Cardiac fibroblast (primary cell): ENCODE data around the gene PLCL2.

ENCODE experiments used
- DNase-seq, 2 donors: peaks; one replicate each; pipeline versions ENCODE4 v3.0.0 to v3.0.0-alpha.2; 2010; ENCODE audit warnings: low read depth in 2 of 2
- H3K4me3 ChIP-seq, 2 donors: replicated peaks in 1 of 2; 1 replicate in 1 of 2; 2 replicates in 1 of 2; pipeline ENCODE4 v1.5.1; 2011; ENCODE audit warnings: low read depth in 2 of 2, low read length in 2 of 2, mild to moderate bottlenecking in 2 of 2, moderate library complexity in 1 of 2
- TF ChIP-seq, protein P1 (sequence below): IDR thresholded peaks from one replicate; pipeline ENCODE4 v1.5.1; 2011; ENCODE audit warnings: low read depth, mild to moderate bottlenecking, low read length, inconsistent platforms

The PLCL2 gene

DNA sequence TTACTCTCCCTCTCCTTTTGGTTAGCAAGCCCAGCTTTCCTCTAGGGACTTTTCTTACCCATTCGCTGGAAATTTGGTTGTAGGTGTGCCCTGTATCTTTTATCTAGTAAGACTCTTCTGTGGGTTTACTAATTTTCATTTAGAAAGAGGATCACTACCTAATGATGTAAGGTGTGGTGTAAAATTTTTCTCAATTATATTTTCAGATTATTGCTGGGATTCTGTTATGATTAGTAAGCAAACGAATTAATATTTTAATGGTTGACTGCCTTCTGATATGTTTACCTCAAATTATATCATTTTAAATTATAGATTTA, 28.5 kb downstream of the PLCL2 start:
- TF ChIP-seq, protein P1, sequence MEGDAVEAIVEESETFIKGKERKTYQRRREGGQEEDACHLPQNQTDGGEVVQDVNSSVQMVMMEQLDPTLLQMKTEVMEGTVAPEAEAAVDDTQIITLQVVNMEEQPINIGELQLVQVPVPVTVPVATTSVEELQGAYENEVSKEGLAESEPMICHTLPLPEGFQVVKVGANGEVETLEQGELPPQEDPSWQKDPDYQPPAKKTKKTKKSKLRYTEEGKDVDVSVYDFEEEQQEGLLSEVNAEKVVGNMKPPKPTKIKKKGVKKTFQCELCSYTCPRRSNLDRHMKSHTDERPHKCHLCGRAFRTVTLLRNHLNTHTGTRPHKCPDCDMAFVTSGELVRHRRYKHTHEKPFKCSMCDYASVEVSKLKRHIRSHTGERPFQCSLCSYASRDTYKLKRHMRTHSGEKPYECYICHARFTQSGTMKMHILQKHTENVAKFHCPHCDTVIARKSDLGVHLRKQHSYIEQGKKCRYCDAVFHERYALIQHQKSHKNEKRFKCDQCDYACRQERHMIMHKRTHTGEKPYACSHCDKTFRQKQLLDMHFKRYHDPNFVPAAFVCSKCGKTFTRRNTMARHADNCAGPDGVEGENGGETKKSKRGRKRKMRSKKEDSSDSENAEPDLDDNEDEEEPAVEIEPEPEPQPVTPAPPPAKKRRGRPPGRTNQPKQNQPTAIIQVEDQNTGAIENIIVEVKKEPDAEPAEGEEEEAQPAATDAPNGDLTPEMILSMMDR: no peak
- no peak for DNase-seq
- H3K4me3 ChIP-seq: no peak overlapping the region

DNA sequence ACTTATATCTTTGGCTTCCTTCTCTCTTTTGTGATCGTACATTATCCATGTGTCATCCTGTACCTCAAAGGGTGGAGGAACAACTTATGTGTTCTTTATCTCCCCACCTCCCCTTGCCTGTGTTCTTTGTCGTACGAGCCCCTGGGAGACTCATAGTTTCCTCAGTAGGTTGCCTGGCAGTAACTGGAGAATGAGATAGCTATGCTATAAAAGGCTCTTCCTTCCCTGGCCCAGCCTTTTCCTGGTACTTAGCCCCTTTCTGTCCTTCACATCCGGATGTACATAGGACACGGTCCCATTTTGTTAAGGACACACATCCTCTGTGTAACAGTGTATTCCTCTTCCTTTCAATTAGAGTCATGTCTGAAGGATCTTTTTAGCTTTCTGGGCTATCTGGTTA, 32.1 kb downstream of the PLCL2 start:
- TF ChIP-seq, protein P1: no peak
- peak in 1 of 2 donors; percentile 46 for DNase-seq
- no peak overlapping the region for H3K4me3 ChIP-seq

DNA sequence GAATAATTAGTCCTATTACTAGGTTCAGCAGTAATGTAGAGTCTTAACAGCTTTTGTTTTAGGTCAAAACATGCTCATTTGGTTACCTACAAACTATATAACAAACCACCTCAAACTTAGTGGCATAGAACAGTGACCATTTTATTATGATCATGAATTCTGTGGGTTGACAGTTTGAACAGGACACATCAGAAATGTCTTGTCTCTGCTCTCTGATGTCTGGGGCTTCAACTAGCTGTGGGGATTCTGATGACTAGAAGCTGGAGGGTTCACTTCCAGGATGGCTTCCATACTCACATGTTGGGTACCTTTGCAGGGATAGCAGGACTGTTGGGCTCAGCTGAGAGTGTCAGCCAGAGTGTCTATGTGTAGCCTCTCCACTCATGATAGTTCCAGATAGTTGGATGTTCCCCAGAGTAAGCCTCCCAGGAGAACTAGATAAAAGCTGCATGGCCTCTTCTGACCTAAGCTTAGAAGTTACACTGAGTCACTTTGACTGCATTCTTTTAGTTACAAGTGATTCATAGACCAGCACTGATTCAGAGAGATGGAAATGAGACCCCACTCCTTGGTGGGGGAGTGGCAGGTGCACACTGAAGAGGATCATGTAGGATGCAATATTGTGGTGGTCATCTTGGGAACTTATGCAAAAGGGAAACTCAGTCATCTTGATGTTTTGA, 32.6 kb downstream of the PLCL2 start:
- no peak overlapping the region for H3K4me3 ChIP-seq
- DNase-seq: peak in 1 of 2 donors; percentile 62
- TF ChIP-seq, protein P1: no peak

DNA sequence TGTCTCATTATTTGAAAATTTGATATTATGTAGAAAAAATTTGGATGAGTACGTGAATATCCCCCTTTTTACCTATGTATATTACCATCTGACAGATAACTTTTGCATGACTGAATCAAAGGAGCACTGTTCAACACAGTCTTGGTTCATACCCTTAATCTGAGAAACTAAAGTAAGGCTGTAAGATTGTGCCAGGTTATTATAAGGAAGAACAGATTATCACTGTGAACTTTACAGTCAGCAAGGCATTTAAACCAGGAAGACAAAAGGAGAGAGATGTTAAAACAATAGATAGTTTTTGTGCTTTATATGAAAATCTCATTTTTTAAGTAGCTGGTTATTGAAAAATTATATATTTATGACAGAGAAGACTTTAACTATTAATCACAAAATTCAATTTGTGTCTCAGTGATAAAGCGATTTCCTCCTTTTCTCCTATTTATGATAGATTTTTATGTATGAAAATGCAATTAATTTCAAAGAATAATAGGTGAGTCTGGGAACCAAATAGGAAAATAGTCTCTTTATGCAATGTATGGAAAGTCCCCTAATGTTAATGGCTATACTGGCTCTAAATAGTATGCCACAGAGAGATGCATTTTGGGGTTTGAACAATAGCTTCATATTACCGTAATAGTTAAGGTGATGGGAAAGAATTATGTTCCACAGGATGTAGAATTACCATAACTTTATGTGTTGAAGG, 33.4 kb downstream of the PLCL2 start:
- no peak for DNase-seq
- TF ChIP-seq, protein P1: no peak
- no peak overlapping the region for H3K4me3 ChIP-seq

DNA sequence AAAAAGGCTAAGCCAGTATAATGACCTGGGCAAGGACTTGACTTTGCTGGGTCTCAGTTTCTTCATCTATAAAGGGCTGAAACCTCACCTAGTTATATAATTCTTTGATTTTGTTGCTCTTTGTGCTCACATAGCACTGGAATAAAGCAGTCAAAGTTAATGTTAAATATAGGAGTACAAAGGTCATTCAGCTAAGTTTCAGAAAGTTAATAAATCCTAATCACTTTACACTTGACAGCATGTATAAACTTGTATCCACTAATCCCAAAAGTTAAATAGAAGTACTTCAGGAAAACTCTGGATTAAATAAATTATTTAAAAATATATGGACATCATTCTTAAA, 33.9 kb downstream of the PLCL2 start:
- TF ChIP-seq, protein P1: no peak
- no peak for DNase-seq
- H3K4me3 ChIP-seq: no peak overlapping the region

DNA sequence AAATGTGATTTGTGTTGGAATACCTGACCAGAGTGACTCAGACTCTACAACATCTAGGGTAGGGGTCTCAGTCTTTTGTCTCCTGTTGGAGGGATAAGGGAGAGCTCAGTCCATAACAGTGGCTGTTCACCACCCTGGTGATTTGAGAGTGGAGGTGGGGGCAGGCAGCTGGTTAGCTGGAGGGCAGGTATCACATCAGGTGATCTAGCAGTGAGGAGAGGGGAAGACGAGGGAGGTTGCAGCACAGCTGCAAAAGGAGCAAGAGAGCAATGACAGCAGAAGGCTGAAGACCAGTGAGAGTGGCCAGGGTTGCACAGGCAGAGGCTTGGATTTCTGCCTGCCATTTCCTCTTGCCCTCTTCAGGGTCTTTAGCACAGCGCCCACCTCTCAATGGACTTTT, 38.4 kb downstream of the PLCL2 start:
- H3K4me3 ChIP-seq: no peak overlapping the region
- no peak for DNase-seq
- TF ChIP-seq, protein P1: no peak

DNA sequence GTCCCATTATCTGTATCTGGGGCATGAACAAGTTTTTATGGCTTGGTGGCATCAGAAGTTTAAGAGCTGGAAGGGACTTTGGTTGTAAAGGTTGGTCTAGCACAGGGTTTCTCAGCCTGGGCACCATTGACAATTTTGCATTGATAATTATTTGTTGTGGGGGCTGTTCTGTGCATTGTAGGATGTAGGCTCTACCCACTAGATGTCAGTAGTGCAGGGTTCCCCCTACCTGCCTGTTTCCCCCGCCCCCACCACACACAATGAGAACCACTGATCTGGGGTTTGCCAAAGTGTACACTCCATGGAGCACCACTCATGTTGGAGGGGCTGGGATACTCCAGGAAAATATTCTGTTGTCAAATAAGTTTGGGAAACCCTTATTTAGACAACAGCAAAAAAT, 42.7 kb downstream of the PLCL2 start:
- DNase-seq: no peak
- TF ChIP-seq, protein P1: no peak
- no peak overlapping the region for H3K4me3 ChIP-seq
